Measurements from ENCODE around the gene HIPK2. TPM values are rescaled to one million over a fixed set of nuclear protein-coding genes. Genes with fewer than 3 reads are reported as not detected.

The HIPK2 gene
- total RNA-seq, 2 experiments from 2014 or later = 6.2 to 7.9 TPM

DNA sequence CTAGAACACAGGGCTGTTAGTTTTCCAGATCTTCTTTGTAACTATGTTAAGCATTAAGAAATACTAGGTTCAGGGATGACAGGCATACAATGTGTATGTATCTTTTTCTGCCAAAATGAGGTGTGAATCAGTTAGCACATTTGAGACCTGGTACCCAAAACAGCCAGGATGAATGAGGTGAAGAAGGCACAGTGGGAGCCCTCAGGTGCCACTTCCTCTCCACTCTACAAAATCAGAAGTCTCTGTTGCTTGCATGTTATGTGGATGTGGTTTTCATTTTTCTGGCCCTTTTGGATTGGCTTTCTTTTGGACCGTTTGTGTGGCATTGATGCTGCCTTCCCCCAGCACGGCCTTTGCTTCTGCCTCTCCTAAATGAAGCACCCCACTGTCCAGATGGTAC lies 35.9 kb upstream of the HIPK2 start:
- Histone ChIP-seq H3K27ac (ENCODE audit: low read depth, low read length, poor library complexity, severe bottlenecking) (no peak overlapping the region), H4K20me1 (ENCODE audit: insufficient read depth, low read length) (no peaks in the 10 kb centered on the region), H2AFZ (ENCODE audit: low read length) (no peak overlapping the region), H3K4me3 (ENCODE audit: low read depth, low read length, poor library complexity, severe bottlenecking) (no peak overlapping the region), H3K79me2 (ENCODE audit: insufficient read depth, low read depth, low read length) (no peaks in the 10 kb centered on the region), H3K4me2 (ENCODE audit: low read length) (no peak overlapping the region), H3K9me3 (ENCODE audit: low read length) (no peaks in the 10 kb centered on the region), H3K36me3 (ENCODE audit: insufficient read depth, low read length) (no peaks in the 10 kb centered on the region), H3K4me1 (ENCODE audit: insufficient read depth, low read length, poor library complexity, severe bottlenecking) (no peaks in the 10 kb centered on the region), H3K9me2 (ENCODE audit: insufficient read depth, low read length) (no peaks in the 10 kb centered on the region)
- BruUV-seq (replicated peaks) = no TSS peak
- TF ChIP-seq EZH2phosphoT487 (IDR thresholded peaks at IDR 0.05; ENCODE audit: borderline replicate concordance, low read depth, low read length) = no peak
- TF ChIP-seq, protein P1, sequence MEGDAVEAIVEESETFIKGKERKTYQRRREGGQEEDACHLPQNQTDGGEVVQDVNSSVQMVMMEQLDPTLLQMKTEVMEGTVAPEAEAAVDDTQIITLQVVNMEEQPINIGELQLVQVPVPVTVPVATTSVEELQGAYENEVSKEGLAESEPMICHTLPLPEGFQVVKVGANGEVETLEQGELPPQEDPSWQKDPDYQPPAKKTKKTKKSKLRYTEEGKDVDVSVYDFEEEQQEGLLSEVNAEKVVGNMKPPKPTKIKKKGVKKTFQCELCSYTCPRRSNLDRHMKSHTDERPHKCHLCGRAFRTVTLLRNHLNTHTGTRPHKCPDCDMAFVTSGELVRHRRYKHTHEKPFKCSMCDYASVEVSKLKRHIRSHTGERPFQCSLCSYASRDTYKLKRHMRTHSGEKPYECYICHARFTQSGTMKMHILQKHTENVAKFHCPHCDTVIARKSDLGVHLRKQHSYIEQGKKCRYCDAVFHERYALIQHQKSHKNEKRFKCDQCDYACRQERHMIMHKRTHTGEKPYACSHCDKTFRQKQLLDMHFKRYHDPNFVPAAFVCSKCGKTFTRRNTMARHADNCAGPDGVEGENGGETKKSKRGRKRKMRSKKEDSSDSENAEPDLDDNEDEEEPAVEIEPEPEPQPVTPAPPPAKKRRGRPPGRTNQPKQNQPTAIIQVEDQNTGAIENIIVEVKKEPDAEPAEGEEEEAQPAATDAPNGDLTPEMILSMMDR (conservative IDR thresholded peaks at IDR 0.05; ENCODE audit: low read length) = no peak
- ChIA-PET POLR2A (no interaction called here), CTCF (ENCODE audit: unreplicated experiment) (no interaction called here)
- intact Hi-C loops (cut with micrococcal nuclease; ENCODE audit: unreplicated experiment) = no loop called here
- DNase-seq (ENCODE audit: low spot score) = no peak

DNA sequence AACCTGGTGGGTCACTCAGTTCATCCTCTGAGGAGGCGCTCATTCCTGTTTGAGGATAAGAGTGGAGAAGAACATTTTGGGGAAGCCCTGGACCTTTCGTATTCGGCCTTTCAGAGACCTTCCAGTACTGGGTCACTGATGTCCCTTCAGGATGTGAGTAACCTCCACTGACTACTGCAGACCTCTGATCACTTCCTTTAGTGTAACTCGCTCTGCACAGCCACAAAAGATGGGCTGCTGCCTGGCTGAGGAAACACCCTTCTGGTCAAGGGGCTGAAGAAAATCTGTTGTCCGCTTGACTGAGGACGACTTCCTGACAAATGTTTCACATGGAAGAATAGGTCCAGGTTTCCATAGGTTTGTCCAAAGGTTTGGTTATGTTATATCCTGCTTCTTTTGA lies 35.4 kb upstream of the HIPK2 start:
- intact Hi-C loops (cut with micrococcal nuclease; ENCODE audit: unreplicated experiment) = no loop called here
- DNase-seq (ENCODE audit: low spot score) = no peak
- Histone ChIP-seq H3K9me2 (ENCODE audit: insufficient read depth, low read length) (no peaks in the 10 kb centered on the region), H2AFZ (ENCODE audit: low read length) (no peak overlapping the region), H3K9me3 (ENCODE audit: low read length) (no peaks in the 10 kb centered on the region), H4K20me1 (ENCODE audit: insufficient read depth, low read length) (no peaks in the 10 kb centered on the region), H3K27ac (ENCODE audit: low read depth, low read length, poor library complexity, severe bottlenecking) (no peak overlapping the region), H3K4me1 (ENCODE audit: insufficient read depth, low read length, poor library complexity, severe bottlenecking) (no peaks in the 10 kb centered on the region), H3K4me2 (ENCODE audit: low read length) (no peak overlapping the region), H3K79me2 (ENCODE audit: insufficient read depth, low read depth, low read length) (no peaks in the 10 kb centered on the region), H3K36me3 (ENCODE audit: insufficient read depth, low read length) (no peaks in the 10 kb centered on the region), H3K4me3 (ENCODE audit: low read depth, low read length, poor library complexity, severe bottlenecking) (no peak overlapping the region)
- CTCF ChIA-PET (ENCODE audit: unreplicated experiment) = no interaction called here
- POLR2A ChIA-PET = no interaction called here
- TF ChIP-seq, protein P1 (conservative IDR thresholded peaks at IDR 0.05; ENCODE audit: low read length) = no peak
- no peak for TF ChIP-seq EZH2phosphoT487 (IDR thresholded peaks at IDR 0.05; ENCODE audit: borderline replicate concordance, low read depth, low read length)
- BruUV-seq (replicated peaks) = no TSS peak

DNA sequence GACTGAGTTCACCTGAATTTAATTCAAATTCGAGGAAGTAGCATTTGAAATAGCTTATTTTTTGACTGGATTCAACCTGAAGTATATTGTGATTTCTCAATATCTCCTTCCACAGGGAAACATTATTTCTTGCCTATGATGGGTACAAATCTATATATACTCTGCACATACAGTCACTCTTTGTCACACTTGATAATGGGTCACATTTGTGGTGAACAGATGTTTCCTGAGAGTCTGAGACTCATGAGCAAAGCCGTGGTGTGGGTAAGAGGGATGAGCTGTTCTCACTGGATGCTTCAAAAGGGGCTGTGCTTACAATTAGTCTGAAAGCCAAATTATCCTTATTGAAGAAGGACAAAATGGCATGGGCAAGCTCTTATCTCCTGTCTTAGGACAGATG lies 33.3 kb upstream of the HIPK2 start:
- no peaks in the 10 kb centered on the region for H4K20me1 ChIP-seq (ENCODE audit: insufficient read depth, low read length)
- H3K27ac ChIP-seq (ENCODE audit: low read depth, low read length, poor library complexity, severe bottlenecking) = no peak overlapping the region
- H3K4me2 ChIP-seq (ENCODE audit: low read length) = no peak overlapping the region
- no peaks in the 10 kb centered on the region for H3K79me2 ChIP-seq (ENCODE audit: insufficient read depth, low read depth, low read length)
- H3K9me3 ChIP-seq (ENCODE audit: low read length) = no peaks in the 10 kb centered on the region
- no peaks in the 10 kb centered on the region for H3K36me3 ChIP-seq (ENCODE audit: insufficient read depth, low read length)
- BruUV-seq (replicated peaks) = no TSS peak
- no peak for TF ChIP-seq EZH2phosphoT487 (IDR thresholded peaks at IDR 0.05; ENCODE audit: borderline replicate concordance, low read depth, low read length)
- TF ChIP-seq, protein P1 (conservative IDR thresholded peaks at IDR 0.05; ENCODE audit: low read length) = no peak
- H3K9me2 ChIP-seq (ENCODE audit: insufficient read depth, low read length) = no peaks in the 10 kb centered on the region
- no peak overlapping the region for H3K4me3 ChIP-seq (ENCODE audit: low read depth, low read length, poor library complexity, severe bottlenecking)
- no peak overlapping the region for H2AFZ ChIP-seq (ENCODE audit: low read length)
- POLR2A ChIA-PET = no interaction called here
- DNase-seq (ENCODE audit: low spot score) = no peak
- CTCF ChIA-PET (ENCODE audit: unreplicated experiment) = no interaction called here
- H3K4me1 ChIP-seq (ENCODE audit: insufficient read depth, low read length, poor library complexity, severe bottlenecking) = no peaks in the 10 kb centered on the region
- intact Hi-C loops (cut with micrococcal nuclease; ENCODE audit: unreplicated experiment) = no loop called here
